ENCODE measurements around the gene RNPS1.

The RNPS1 gene

DNA sequence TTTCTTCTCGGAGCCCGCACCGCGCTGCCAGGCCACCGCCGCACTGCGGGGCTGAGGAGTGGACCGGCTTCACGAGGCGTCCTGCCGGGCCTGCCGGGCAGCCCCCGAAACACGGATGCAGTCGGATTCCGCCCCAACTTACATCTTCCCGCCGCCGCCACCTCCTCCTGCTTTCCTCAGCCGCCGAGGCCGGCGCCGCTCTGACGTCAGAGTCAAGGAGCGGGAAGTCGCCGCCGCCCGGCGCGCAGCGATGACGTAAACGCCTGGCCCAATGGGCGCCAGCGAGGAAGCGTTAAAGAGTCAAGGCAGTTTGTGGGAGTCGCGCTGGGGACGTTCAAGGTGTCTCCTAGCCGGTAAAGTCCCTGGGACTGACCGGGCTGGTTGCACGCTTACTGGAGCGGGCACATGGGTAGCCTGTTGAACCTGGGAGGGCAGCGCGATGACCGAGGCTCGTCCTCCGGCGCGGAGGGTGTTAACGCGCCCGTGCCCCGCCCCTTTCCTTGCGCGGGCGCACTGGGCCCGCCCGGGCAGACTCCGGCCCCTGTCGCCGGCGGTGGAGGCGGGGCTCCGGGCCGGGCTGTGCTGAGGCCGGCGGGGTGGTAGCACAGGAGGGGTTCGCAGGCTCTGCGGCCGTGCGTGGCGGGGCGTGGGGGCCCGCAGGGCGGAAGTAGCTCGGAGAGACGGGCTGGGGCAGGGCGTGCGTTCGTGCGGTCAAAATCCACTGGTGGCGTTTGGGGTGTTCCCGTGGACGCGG lies at the start of gene RNPS1:
RNPS1 (minus strand) TSS at position 214 of the 754 bp plus-strand sequence. CDS start 3,483 bp downstream, outside the sequence.
- Histone ChIP-seq H3F3A (ENCODE audit: insufficient read depth) (no peaks in the 10 kb centered on the region), H3K9ac (ENCODE audit: low read length) (peak within 1 kb of the TSS; percentile 82), H3K4me2 (ENCODE audit: low read depth, low read length, poor library complexity, severe bottlenecking) (peak within 1 kb of the TSS; percentile 95), H4K20me1 (ENCODE audit: low read depth, low read length) (peaks cover 19% of the 10 kb centered on the region), H3K9me3 (ENCODE audit: insufficient read depth, low read length) (no peaks in the 10 kb centered on the region), H3K27ac (ENCODE audit: low read depth, low read length) (peak within 1 kb of the TSS; percentile 94), H2AFZ (ENCODE audit: low read depth, low read length, severe bottlenecking) (peak within 1 kb of the TSS; percentile 82), H3K79me2 (ENCODE audit: insufficient read depth, low read length) (peaks cover 55% of the 10 kb centered on the region), H3K4me3 (ENCODE audit: insufficient read depth, low read length, poor library complexity, severe bottlenecking) (peak within 1 kb of the TSS; percentile 78), H3K36me3 (ENCODE audit: low read length) (peaks cover 13% of the 10 kb centered on the region), H3K9me2 (replicated peaks; ENCODE audit: insufficient read depth, low read length) (no peaks in the 10 kb centered on the region), H3K27me3 (ENCODE audit: low read length) (no peaks in the 10 kb centered on the region)
- no peak for TF ChIP-seq EZH2phosphoT487 (conservative IDR thresholded peaks at IDR 0.05; ENCODE audit: low read length)
- TF ChIP-seq, protein P1, sequence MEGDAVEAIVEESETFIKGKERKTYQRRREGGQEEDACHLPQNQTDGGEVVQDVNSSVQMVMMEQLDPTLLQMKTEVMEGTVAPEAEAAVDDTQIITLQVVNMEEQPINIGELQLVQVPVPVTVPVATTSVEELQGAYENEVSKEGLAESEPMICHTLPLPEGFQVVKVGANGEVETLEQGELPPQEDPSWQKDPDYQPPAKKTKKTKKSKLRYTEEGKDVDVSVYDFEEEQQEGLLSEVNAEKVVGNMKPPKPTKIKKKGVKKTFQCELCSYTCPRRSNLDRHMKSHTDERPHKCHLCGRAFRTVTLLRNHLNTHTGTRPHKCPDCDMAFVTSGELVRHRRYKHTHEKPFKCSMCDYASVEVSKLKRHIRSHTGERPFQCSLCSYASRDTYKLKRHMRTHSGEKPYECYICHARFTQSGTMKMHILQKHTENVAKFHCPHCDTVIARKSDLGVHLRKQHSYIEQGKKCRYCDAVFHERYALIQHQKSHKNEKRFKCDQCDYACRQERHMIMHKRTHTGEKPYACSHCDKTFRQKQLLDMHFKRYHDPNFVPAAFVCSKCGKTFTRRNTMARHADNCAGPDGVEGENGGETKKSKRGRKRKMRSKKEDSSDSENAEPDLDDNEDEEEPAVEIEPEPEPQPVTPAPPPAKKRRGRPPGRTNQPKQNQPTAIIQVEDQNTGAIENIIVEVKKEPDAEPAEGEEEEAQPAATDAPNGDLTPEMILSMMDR (IDR thresholded peaks at IDR 0.05; ENCODE audit: insufficient read depth, low read length, poor library complexity, severe bottlenecking), result no peak

DNA sequence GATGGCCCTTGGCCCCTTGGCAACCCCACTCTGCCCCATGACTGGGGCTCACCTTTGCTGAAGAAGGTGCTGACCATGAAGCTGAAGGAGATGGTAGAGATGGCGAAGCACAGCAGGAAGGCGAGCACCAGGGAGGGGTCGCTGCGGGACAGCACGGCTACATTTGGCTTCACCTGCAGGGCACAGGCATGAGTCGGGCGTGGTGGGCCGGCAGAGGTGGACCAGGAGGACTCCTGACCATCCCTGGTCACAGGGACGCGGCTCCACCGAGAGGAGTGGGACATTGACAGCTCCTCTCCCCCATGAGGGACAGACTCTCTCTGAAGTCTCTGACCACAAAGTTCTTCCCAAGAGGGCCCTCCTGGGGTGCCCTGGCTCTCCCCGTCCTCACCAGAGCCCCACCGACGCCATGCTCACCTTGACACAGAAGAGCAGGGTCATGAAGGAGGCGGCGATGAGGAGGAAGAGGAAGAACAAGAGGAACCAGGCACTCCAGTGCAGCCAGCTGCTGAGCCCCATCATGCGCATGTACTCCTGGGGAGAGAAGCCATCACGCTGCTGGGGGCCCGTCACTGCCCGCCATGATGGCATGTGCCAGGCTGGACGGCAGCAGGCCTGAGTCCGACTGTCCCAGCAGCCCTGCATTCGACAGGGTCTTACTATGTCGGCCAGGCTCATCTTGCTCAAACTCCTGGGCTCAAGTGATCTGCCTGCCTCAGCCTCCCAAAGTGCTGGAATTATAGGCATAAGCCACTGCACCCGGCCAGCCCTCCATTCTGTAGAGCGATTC lies 49.5 kb upstream of the RNPS1 start:
- Histone ChIP-seq H3K79me2 (ENCODE audit: insufficient read depth, low read length) (no peaks in the 10 kb centered on the region), H3K9ac (ENCODE audit: low read length) (no peak overlapping the region), H3K4me3 (ENCODE audit: insufficient read depth, low read length, poor library complexity, severe bottlenecking) (no peak overlapping the region), H2AFZ (ENCODE audit: low read depth, low read length, severe bottlenecking) (no peak overlapping the region), H3K4me2 (ENCODE audit: low read depth, low read length, poor library complexity, severe bottlenecking) (no peak overlapping the region), H3K9me2 (replicated peaks; ENCODE audit: insufficient read depth, low read length) (no peaks in the 10 kb centered on the region), H3F3A (ENCODE audit: insufficient read depth) (no peaks in the 10 kb centered on the region), H4K20me1 (ENCODE audit: low read depth, low read length) (no peaks in the 10 kb centered on the region), H3K27me3 (ENCODE audit: low read length) (no peaks in the 10 kb centered on the region), H3K27ac (ENCODE audit: low read depth, low read length) (no peak overlapping the region), H3K36me3 (ENCODE audit: low read length) (no peaks in the 10 kb centered on the region), H3K9me3 (ENCODE audit: insufficient read depth, low read length) (no peaks in the 10 kb centered on the region)
- TF ChIP-seq, protein P1 (IDR thresholded peaks at IDR 0.05; ENCODE audit: insufficient read depth, low read length, poor library complexity, severe bottlenecking), result no peak
- TF ChIP-seq EZH2phosphoT487 (conservative IDR thresholded peaks at IDR 0.05; ENCODE audit: low read length), result no peak

GRCh38 chr16:2308089-2308962 lies 40.4 kb upstream of the RNPS1 start:
- H3K9ac ChIP-seq (ENCODE audit: low read length), result no peak overlapping the region
- H2AFZ ChIP-seq (ENCODE audit: low read depth, low read length, severe bottlenecking), result no peak overlapping the region
- no peaks in the 10 kb centered on the region for H3K9me2 ChIP-seq (replicated peaks; ENCODE audit: insufficient read depth, low read length)
- H3F3A ChIP-seq (ENCODE audit: insufficient read depth), result no peaks in the 10 kb centered on the region
- H3K27ac ChIP-seq (ENCODE audit: low read depth, low read length), result no peak overlapping the region
- no peaks in the 10 kb centered on the region for H3K9me3 ChIP-seq (ENCODE audit: insufficient read depth, low read length)
- no peaks in the 10 kb centered on the region for H3K79me2 ChIP-seq (ENCODE audit: insufficient read depth, low read length)
- no peaks in the 10 kb centered on the region for H3K27me3 ChIP-seq (ENCODE audit: low read length)
- TF ChIP-seq EZH2phosphoT487 (conservative IDR thresholded peaks at IDR 0.05; ENCODE audit: low read length), result no peak
- TF ChIP-seq, protein P1 (IDR thresholded peaks at IDR 0.05; ENCODE audit: insufficient read depth, low read length, poor library complexity, severe bottlenecking), result no peak
- H4K20me1 ChIP-seq (ENCODE audit: low read depth, low read length), result no peaks in the 10 kb centered on the region
- no peaks in the 10 kb centered on the region for H3K36me3 ChIP-seq (ENCODE audit: low read length)
- no peak overlapping the region for H3K4me2 ChIP-seq (ENCODE audit: low read depth, low read length, poor library complexity, severe bottlenecking)
- H3K4me3 ChIP-seq (ENCODE audit: insufficient read depth, low read length, poor library complexity, severe bottlenecking), result no peak overlapping the region
